Renal pelvis (tissue), 4 donors: Measurements from ENCODE around the gene ZNF37A. TPM values are rescaled to one million over a fixed set of nuclear protein-coding genes. Genes with fewer than 3 reads are reported as not detected.
"Not testable (repeated sequence)": the region's sequence is repeated elsewhere in the genome, so short reads cannot be mapped to it uniquely, and the experiment has no call there.

Experiments used
- DNase-seq: peaks from one replicate; pipeline ENCODE4 v3.0.0-alpha.2; 2013
- polyA plus RNA-seq, 3 donors: library from polyadenylated mRNA; unstranded; fragments of 120-200 nt; gene quantifications; one replicate each; pipeline ENCODE4 v1.2.1, GENCODE V29; 2013; ENCODE audit not compliant: insufficient read length in 3 of 3

The ZNF37A gene
- polyA plus RNA-seq, 3 donors = 15.5 to 20.3 (median 20.1) TPM

DNA sequence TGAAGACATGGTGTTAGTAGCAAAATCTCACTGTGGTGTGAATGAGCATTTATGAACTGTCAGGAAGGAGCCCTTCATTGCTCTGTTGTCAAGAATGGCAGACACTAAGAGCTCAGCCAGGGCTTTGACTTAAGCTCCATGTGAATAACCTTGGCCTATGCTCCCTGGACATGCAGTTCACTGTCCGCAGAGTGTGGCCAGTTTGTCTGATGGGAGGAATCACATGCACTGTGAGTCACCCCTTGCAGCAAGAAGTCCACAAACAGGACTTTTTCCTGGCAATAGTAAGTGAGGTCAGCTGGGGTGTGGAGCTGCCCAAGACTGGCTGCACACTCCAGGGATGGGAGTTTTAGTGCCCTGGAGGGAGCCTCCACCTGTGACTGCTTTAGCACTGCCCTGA is 49.5 kb downstream of the ZNF37A start:
- no peak for DNase-seq

DNA sequence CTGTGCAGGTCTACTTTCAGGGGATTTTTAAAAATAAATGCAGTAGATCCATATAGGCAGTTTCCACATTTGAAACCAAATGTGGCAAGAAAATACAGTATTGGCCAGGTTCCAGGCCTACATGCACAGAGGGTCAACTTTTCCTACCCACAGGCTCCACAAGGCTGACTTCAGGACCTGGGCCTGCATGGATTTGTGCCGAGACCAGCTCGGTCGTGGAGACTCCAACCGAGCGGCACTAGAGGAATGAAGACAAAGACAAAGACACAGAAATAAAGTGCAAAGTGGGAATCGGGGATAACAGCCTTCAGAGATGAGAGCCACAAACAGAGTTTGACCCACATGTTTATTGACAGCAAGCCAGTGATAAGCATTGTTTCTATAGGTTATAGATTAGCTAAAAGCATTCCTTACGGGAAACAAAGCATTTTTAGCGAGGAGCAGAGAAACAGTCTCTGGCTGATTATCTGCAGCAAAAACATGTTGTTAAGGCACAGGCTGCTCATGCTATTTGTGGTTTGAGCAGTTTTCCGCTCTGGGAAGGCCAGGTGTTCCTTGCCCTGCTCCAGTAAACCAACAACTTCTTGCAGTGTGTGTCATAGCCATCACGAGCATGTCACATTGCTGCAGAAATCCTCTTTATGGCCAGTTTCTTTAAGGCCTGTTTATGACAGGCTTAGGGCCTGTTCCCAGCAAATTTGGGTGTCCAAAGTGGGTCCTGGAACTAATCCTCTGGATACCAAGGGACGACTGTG is 52.6 kb downstream of the ZNF37A start:
- DNase-seq = no peak

DNA sequence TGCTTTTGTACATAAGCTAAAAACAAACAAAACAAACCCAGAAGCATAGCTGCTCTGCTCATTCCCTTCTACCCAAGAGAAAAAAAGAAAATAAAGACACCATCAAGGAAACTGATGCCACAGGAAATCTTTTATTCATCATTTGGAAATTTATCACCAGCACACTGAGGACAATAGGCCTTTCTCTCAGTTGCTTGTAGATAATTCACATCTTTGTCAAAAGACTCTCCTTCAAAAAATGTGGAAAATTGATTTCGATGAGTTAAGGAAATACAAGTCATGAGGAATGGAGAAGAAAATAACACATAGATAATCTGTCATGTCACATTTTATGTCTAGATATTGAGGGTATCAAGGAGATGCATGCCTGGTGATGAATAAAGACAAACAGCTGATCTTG is 53.5 kb downstream of the ZNF37A start:
- no peak for DNase-seq

DNA sequence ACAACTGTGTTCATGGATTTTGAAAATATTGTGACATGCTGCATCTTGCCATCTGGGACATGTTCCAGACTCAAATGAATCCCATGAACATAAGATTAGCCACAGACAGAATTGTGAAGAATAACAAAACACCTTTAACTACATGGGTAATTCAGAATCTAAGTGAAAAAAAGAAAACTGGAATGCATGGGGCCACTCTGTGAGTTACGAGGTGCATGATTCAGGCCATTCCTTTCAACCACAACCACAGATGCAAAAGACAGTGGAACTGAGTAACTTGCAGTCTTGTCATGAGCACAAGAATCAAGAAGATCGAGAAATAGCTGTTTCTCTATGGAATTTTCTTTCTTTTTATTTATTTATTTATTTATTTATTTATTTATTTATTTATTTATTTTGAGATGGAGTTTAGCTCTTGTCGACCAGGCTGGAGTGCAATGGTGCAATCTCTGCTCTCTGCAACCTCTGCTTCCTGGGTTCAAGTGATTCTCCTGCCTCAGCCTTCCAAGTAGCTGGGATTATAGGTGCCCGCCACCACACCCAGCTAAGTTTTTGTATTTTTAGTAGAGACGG is 56.8 kb downstream of the ZNF37A start:
- not testable (repeated sequence) for DNase-seq

DNA sequence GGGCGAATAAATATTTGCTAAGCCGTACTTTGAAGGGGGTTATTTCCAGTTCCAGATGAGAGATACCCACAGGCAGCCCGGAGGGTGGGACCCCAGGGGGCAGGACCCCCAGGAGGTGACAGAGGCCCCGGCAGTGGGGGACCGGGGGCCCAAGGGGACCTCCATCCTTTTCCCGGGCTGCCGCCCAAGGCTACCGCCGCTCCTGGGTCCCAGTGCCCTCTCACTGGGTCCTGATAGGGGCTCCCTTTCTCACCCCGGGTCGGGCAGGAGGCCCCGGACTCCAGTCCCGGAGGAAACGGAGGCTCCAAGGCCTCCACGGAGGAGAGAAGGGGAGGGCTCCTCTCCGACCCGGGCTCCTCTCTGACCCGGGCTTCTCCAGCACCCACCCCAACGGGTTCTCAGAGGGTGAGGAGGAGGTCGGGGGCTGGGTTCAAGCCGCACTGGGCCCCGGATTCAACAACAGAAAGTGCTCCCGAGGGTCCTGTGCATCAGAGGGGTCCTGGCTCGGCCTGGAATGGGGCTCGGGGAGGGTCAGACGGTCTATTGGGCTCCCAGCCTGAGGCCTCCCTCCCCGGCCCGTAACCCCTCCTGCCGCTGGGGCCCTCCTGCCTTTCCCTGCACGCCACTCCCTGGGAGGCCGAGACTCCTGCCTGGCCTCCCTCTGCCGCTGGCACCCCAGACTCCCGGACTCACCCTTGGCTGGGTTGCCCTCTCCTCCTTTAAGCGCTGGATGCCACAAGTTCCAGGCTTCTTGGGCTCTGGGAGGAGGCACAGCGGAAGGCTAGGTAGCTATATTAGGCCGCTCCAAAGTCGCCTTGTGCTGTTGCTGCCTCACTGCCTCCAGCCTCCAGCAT is 62.5 kb downstream of the ZNF37A start:
- DNase-seq = no peak

DNA sequence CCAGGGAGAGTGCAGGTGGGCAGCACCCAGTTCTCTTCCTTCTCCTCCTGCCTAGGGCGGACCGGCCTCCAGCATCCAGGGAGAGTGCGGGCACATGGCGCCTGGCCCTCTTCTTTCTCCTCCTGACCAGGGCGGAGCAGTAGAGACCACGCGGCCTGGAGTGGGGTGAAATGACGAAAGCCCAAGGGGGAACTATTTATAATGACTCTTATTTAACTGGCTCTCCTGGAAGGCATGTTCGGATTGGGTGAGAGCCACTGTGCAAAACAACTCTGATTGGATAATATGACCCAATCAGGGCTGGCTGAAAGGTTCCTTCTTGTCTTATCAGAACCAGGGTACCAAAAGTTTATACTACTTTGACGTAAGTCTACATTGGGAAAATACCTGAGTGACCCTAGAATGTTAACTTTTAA is 63.1 kb downstream of the ZNF37A start:
- no peak for DNase-seq

DNA sequence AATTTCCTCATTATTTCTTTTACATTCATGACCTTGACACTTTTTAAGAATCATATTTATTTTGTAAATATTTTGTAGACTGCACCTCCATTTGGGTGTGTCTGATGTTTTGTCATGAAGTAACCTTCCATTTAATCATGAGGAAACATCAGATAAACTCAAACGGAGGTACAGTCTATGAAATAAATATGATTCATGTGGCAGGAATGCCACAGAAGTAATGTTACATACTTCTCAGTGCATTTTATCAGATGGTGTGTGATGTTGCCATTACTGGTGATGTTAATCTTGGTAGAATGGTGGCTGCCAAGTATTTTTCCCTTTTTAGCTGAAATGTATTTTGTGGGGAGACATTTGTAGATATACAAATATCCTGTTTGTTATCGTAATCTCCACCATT is 64.9 kb downstream of the ZNF37A start:
- DNase-seq = no peak

DNA sequence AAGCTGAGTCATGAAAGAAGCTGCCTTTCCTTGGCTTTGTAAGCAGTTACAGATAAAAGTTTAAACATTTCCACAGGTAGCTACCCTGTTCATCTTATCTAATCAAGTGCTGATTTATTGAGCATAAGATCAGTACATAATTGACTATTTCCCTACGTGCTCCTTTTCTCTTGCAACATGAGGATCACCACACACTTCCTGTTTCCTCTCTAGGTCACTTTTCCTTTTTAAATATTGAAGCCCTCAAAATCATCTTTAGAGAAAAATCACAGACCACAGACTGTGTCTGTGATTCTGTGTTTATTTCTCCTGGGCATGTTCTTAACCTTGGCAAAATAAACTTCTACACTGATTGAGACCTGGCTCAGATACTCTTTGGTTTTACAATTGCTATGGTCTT is 69.5 kb downstream of the ZNF37A start:
- no peak for DNase-seq

DNA sequence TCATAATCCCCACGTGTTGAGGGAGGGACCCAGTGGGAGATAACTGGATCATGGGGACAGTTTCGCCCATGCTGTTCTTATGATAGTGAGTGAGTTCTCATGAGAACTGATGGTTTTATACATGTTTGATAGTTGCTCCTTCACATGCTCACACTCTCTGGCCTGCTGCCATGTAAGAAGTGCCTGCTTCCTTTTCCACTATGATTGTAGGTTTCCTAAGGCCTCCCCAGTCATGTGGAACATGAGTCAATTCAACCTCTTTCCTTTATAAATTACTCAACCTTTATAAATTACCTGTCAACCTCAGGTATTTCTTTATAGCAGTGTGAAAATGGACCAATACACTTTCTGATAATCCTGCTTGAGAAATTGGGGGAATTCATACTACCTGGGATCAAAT is 80.2 kb downstream of the ZNF37A start:
- no peak for DNase-seq

DNA sequence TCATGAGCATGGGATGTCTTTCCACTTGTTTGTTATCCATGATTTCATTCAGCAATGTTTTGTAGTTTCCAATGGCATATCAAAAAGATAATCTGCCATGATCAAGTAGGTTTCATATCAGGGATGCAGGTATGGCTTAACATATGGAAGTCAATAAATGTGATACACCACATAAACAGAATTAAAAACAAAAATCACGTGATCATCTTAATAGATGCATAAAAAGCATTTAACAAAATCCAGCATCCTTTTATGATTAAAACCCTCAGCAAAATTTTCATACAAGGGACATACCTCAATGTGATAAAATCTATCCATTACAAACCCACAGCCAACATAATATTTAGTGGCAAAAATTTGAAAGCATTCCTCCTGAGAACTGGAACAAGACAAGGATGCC is 90.3 kb downstream of the ZNF37A start:
- DNase-seq = no peak

Other genes with a start within 250 kb of the ZNF37A start
- gene ZNF248, start 236.7 kb upstream of the ZNF37A start, polyA plus RNA-seq = 10 to 100 TPM; 31.5 to 44.2 (median 34.5) TPM
- 10 to 100 TPM; 10.5 to 14.0 (median 12.6) TPM for gene ZNF25, start 117.7 kb upstream of the ZNF37A start, polyA plus RNA-seq
- gene ZNF33A, start 83.7 kb upstream of the ZNF37A start, polyA plus RNA-seq = 10 to 100 TPM; 33.9 to 54.9 (median 49.9) TPM